Smooth muscle cell (in vitro differentiated cells): Measurements from ENCODE around the gene SIT1. TPM values are rescaled to one million over a fixed set of nuclear protein-coding genes. Genes with fewer than 3 reads are reported as not detected.

Experiments
- DNase-seq: peaks from one replicate; lab custom pipeline; 2025; ENCODE audit not compliant: unreplicated experiment; lab: John Stamatoyannopoulos, UW
- H2AFZ ChIP-seq: fragments of 200-600 bp; sonication (generic); 2 replicates; pipeline ENCODE4 v1.6.0; 2016; ENCODE audit warnings: antibody characterized with exemption, low read depth, mild to moderate bottlenecking
- H3F3A ChIP-seq: fragments of 200-600 bp; sonication (generic); 2 replicates; pipeline ENCODE4 v1.6.0; 2017; ENCODE audit warnings: antibody characterized with exemption, low read depth
- H3K27ac ChIP-seq: fragments of 200-600 bp; sonication (generic); 2 replicates; pipeline ENCODE4 v1.5.1; 2016; ENCODE audit warnings: low read depth, mild to moderate bottlenecking
- H3K27me3 ChIP-seq: fragments of 200-600 bp; sonication (generic); 2 replicates; pipeline ENCODE4 v1.6.1; 2016; ENCODE audit warnings: low read depth, mild to moderate bottlenecking
- H3K36me3 ChIP-seq: fragments of 200-600 bp; sonication (generic); 2 replicates; pipeline ENCODE4 v1.5.1; 2016; ENCODE audit warnings: low read depth
- H3K4me1 ChIP-seq: fragments of 200-600 bp; sonication (generic); 2 replicates; pipeline ENCODE4 v1.5.1; 2016; ENCODE audit warnings: low read depth
- H3K4me2 ChIP-seq: fragments of 200-600 bp; sonication (generic); 2 replicates; pipeline ENCODE4 v1.6.0; 2016; ENCODE audit warnings: mild to moderate bottlenecking
- H3K4me3 ChIP-seq: fragments of 200-600 bp; sonication (generic); 2 replicates; pipeline ENCODE4 v1.5.1; 2016; ENCODE audit warnings: mild to moderate bottlenecking
- H3K79me2 ChIP-seq: fragments of 200-600 bp; sonication (generic); 2 replicates; pipeline ENCODE4 v1.6.0; 2016; ENCODE audit warnings: low read depth, mild to moderate bottlenecking
- H3K9ac ChIP-seq: fragments of 200-600 bp; sonication (generic); 2 replicates; pipeline ENCODE4 v1.6.0; 2016; ENCODE audit warnings: low read depth
- H3K9me3 ChIP-seq: fragments of 200-600 bp; sonication (generic); replicated peaks from 2 replicates; pipeline ENCODE4 v1.5.1; 2016; ENCODE audit warnings: low read depth
- H4K20me1 ChIP-seq: fragments of 200-600 bp; sonication (generic); 2 replicates; pipeline ENCODE4 v1.6.0; 2016; ENCODE audit warnings: low read depth
- CTCF ChIP-seq: fragments of 200-600 bp; sonication (generic); IDR thresholded peaks from 2 replicates; pipeline ENCODE4 v1.5.1; 2017; ENCODE audit warnings: borderline replicate concordance, mild to moderate bottlenecking, antibody characterized with exemption; ENCODE audit not compliant: insufficient read depth, poor library complexity, severe bottlenecking
- WGBS: methylation state at CpG from one replicate; pipeline ENCODE4 v1.1.7; 2016; ENCODE audit warnings: low lambda C conversion rate; 5-methylcytosine and 5-hydroxymethylcytosine counted together
- polyA plus RNA-seq: library from polyadenylated mRNA; unstranded; fragments of >200 nt; fragmentation: Nextera tagmentation; extraction: Ambion mirVana; gene quantifications from 2 replicates; pipeline ENCODE4 v1.2.1, GENCODE V29; 2016
- total RNA-seq: library from RNA; depleted of rRNA; stranded (reverse); fragments of >200 nt; gene quantifications from 2 replicates; pipeline ENCODE4 v1.2.3, GENCODE V29; 2014

SIT1 gene
- total and polyA plus RNA-seq, 2 experiments from 2014 or later: not detected

GRCh38 chr9:35666549-35666948 lies 15.8 kb upstream of the SIT1 start:
- DNase-seq: no peak
- no peak for TF ChIP-seq CTCF
- no peak overlapping the region for H3K27ac ChIP-seq
- peaks cover 8% of the 10 kb centered on the region for H3K4me1 ChIP-seq
- no peaks in the 10 kb centered on the region for H3K79me2 ChIP-seq
- no peaks in the 10 kb centered on the region for H3K36me3 ChIP-seq
- no peaks in the 10 kb centered on the region for H3K9me3 ChIP-seq
- no peak overlapping the region for H3K4me3 ChIP-seq
- no peaks in the 10 kb centered on the region for H3F3A ChIP-seq
- no peak overlapping the region for H3K4me2 ChIP-seq
- over 99% methylated on average over 5 of the region's 5 CpGs for WGBS
- no peaks in the 10 kb centered on the region for H3K27me3 ChIP-seq
- no peaks in the 10 kb centered on the region for H4K20me1 ChIP-seq
- H3K9ac ChIP-seq: no peak overlapping the region
- no peak overlapping the region for H2AFZ ChIP-seq

GRCh38 chr9:35666045-35666444 lies 15.3 kb upstream of the SIT1 start:
- no peak overlapping the region for H3K27ac ChIP-seq
- no peak for TF ChIP-seq CTCF
- H2AFZ ChIP-seq: no peak overlapping the region
- H3K9ac ChIP-seq: no peak overlapping the region
- no peaks in the 10 kb centered on the region for H3K27me3 ChIP-seq
- H3K79me2 ChIP-seq: no peaks in the 10 kb centered on the region
- peaks cover 8% of the 10 kb centered on the region for H3K4me1 ChIP-seq
- no peak overlapping the region for H3K4me2 ChIP-seq
- no peaks in the 10 kb centered on the region for H3K9me3 ChIP-seq
- H3K4me3 ChIP-seq: no peak overlapping the region
- no peaks in the 10 kb centered on the region for H3K36me3 ChIP-seq
- no peaks in the 10 kb centered on the region for H4K20me1 ChIP-seq
- no peak for DNase-seq
- 100% methylated on average over 1 of the region's 1 CpG for WGBS
- no peaks in the 10 kb centered on the region for H3F3A ChIP-seq

- Histone ChIP-seq H3K79me2 (no peaks in the 10 kb centered on the region), H3K36me3 (no peaks in the 10 kb centered on the region), H3K4me2 (peak overlapping the region; percentile 96), H3K4me1 (peaks cover 8% of the 10 kb centered on the region), H2AFZ (peak overlapping the region; percentile 98), H3K4me3 (peak overlapping the region; percentile 71), H3K9ac (no peak overlapping the region), H3K27ac (no peak overlapping the region), H3F3A (no peaks in the 10 kb centered on the region), H4K20me1 (no peaks in the 10 kb centered on the region), H3K9me3 (no peaks in the 10 kb centered on the region), H3K27me3 (no peaks in the 10 kb centered on the region)
- no peak for TF ChIP-seq CTCF
- WGBS: 60% methylated on average over 5 of the region's 5 CpGs
- DNase-seq: no peak
Measured at GRCh38 chr9:35665471-35665818, 14.7 kb upstream of the SIT1 start.
